HEK293 (cell line): ENCODE results near the gene TRIM44.

Experiments used
- BCL11A ChIP-seq: fragments of 450-650 bp; formaldehyde crosslinking; IDR thresholded peaks from 2 replicates; pipeline ENCODE4 v1.5.1; 2016; ENCODE audit warnings: low read depth, missing biosample characterization, missing genetic modification characterization
- KLF16 ChIP-seq: fragments of 450-650 bp; formaldehyde crosslinking; IDR thresholded peaks from 2 replicates; pipeline ENCODE4 v1.5.1; 2017; ENCODE audit warnings: missing biosample characterization, missing genetic modification characterization
- YY1 ChIP-seq: fragments of 450-650 bp; formaldehyde crosslinking; IDR thresholded peaks from 2 replicates; pipeline ENCODE4 v1.5.1; 2018; ENCODE audit warnings: missing biosample characterization, missing genetic modification characterization
- ZNF248 ChIP-seq: fragments of 450-650 bp; formaldehyde crosslinking; IDR thresholded peaks from 2 replicates; pipeline ENCODE4 v1.5.1; 2017; ENCODE audit warnings: missing biosample characterization, missing genetic modification characterization
- ZNF274 ChIP-seq, 2 experiments: fragments of 200-500 bp in 1 of 2; fragments of 450-650 bp in 1 of 2; sonication (Bioruptor generic) in 1 of 2; formaldehyde crosslinking in 1 of 2; IDR thresholded peaks; 2 replicates each; pipeline versions ENCODE4 v1.5.1 to v1.6.1; 2014 to 2016; ENCODE audit warnings: borderline replicate concordance in 1 of 2, inconsistent platforms in 1 of 2, low read length in 1 of 2, missing biosample characterization in 1 of 2, missing genetic modification characterization in 1 of 2
- ZNF558 ChIP-seq: fragments of 450-650 bp; formaldehyde crosslinking; IDR thresholded peaks from 2 replicates; pipeline ENCODE4 v1.5.1; 2016; ENCODE audit warnings: missing biosample characterization, missing genetic modification characterization
- ZNF76 ChIP-seq: fragments of 450-650 bp; formaldehyde crosslinking; IDR thresholded peaks from 2 replicates; pipeline ENCODE4; 2016; ENCODE audit warnings: low read depth, missing biosample characterization, missing genetic modification characterization, borderline replicate concordance
- ZNF776 ChIP-seq: fragments of 450-650 bp; formaldehyde crosslinking; IDR thresholded peaks from 2 replicates; pipeline ENCODE4 v1.5.0; 2017; ENCODE audit warnings: missing biosample characterization, missing genetic modification characterization, borderline replicate concordance
- TF ChIP-seq, protein P1 (sequence below): fragments of 450-650 bp; formaldehyde crosslinking; IDR thresholded peaks from 2 replicates; pipeline ENCODE4 v1.5.1; 2016; ENCODE audit warnings: missing biosample characterization, missing genetic modification characterization
- TF ChIP-seq, protein P2 (sequence below): fragments of 450-650 bp; formaldehyde crosslinking; IDR thresholded peaks from 2 replicates; pipeline ENCODE4 v1.5.1; 2016; ENCODE audit warnings: missing biosample characterization, missing genetic modification characterization

DNA sequence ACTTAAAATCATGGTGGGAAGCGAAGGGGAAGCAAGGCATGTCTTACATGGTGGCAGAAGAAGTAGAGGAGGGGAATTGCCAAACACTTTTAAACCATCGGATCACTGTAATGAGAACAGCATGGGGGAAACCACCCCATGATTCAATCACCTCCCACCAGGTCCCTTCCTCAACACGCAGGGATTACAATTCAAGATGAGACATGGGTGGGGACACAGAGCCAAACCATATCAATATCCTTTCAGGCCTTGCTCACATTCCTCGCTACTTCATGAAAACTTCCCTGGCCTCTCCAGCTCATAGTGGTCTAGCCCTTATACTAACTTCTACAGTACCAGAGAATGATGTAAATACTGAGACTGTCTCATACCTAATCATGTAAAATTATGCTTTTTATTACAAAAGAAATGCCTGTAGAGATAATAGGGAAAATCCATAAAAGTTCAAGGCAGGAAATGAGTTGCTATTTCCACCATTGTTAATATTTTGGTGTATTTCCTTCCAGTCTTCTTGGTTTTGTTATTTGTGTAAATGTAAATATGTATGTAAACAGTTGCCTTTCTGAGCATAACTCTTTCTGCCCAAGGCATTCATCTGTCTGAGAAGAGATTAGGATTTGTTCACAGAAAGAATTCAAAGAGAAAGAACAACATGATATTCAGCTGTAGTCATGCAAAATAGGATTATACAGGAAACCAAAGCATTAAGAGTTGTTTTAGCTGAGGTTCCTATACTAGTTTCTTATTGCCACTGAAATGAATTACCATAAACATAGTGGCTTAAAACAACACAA is 177.0 kb downstream of the TRIM44 start:
- TF ChIP-seq ZNF274 (IDR thresholded peaks at IDR 0.05; ENCODE audit: low read length), result no peak
- no peak for TF ChIP-seq ZNF274 (tag by site-specific recombination; IDR thresholded peaks at IDR 0.05; ENCODE audit: borderline replicate concordance)
- TF ChIP-seq, protein P1, sequence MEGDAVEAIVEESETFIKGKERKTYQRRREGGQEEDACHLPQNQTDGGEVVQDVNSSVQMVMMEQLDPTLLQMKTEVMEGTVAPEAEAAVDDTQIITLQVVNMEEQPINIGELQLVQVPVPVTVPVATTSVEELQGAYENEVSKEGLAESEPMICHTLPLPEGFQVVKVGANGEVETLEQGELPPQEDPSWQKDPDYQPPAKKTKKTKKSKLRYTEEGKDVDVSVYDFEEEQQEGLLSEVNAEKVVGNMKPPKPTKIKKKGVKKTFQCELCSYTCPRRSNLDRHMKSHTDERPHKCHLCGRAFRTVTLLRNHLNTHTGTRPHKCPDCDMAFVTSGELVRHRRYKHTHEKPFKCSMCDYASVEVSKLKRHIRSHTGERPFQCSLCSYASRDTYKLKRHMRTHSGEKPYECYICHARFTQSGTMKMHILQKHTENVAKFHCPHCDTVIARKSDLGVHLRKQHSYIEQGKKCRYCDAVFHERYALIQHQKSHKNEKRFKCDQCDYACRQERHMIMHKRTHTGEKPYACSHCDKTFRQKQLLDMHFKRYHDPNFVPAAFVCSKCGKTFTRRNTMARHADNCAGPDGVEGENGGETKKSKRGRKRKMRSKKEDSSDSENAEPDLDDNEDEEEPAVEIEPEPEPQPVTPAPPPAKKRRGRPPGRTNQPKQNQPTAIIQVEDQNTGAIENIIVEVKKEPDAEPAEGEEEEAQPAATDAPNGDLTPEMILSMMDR (tag by site-specific recombination), result no peak
- TF ChIP-seq, protein P2, sequence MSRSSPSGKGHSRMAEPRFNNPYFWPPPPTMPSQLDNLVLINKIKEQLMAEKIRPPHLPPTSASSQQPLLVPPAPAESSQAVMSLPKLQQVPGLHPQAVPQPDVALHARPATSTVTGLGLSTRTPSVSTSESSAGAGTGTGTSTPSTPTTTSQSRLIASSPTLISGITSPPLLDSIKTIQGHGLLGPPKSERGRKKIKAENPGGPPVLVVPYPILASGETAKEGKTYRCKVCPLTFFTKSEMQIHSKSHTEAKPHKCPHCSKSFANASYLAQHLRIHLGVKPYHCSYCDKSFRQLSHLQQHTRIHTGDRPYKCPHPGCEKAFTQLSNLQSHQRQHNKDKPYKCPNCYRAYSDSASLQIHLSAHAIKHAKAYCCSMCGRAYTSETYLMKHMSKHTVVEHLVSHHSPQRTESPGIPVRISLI, result no peak
- no peak for TF ChIP-seq ZNF558 (tag by site-specific recombination)
- no peak for TF ChIP-seq ZNF248 (tag by site-specific recombination)
- no peak for TF ChIP-seq YY1 (tag by site-specific recombination)
- TF ChIP-seq KLF16 (tag by site-specific recombination), result no peak
- TF ChIP-seq ZNF776, result no peak
- no peak for TF ChIP-seq BCL11A (tag by site-specific recombination)
- TF ChIP-seq ZNF76, result no peak
